Measurements from ENCODE around the gene POU4F1.

Gene POU4F1

GRCh38 chr13:78607409-78608251 is 4.3 kb upstream of the POU4F1 start:
- Histone ChIP-seq H3K36me3 (ENCODE audit: control insufficient read depth, insufficient read depth, low read length) (no peaks in the 10 kb centered on the region), H3K9me3 (ENCODE audit: control insufficient read depth, low read length) (no peaks in the 10 kb centered on the region), H3K27me3 (ENCODE audit: control insufficient read depth, insufficient read depth, low read length) (peaks cover 42% of the 10 kb centered on the region), H3K4me3 (ENCODE audit: low read depth, low read length) (no peak overlapping the region), H2AFZ (no peak overlapping the region), H3K27ac (no peak overlapping the region), H3K9ac (no peak overlapping the region), H3K4me1 (peaks cover 4% of the 10 kb centered on the region), H3K79me2 (no peaks in the 10 kb centered on the region), H3K4me2 (ENCODE audit: low read length) (no peak overlapping the region)
- no peak for TF ChIP-seq CTCF (IDR thresholded peaks at IDR 0.05)

GRCh38 chr13:78606471-78607408 is 3.4 kb upstream of the POU4F1 start:
- Histone ChIP-seq H3K36me3 (ENCODE audit: control insufficient read depth, insufficient read depth, low read length) (no peaks in the 10 kb centered on the region), H3K9me3 (ENCODE audit: control insufficient read depth, low read length) (no peaks in the 10 kb centered on the region), H3K79me2 (no peaks in the 10 kb centered on the region), H3K4me3 (ENCODE audit: low read depth, low read length) (no peak overlapping the region), H3K27ac (no peak overlapping the region), H3K4me2 (ENCODE audit: low read length) (no peak overlapping the region), H3K4me1 (peaks cover 4% of the 10 kb centered on the region), H3K9ac (no peak overlapping the region), H2AFZ (no peak overlapping the region), H3K27me3 (ENCODE audit: control insufficient read depth, insufficient read depth, low read length) (peaks cover 46% of the 10 kb centered on the region)
- no peak for TF ChIP-seq CTCF (IDR thresholded peaks at IDR 0.05)

- Histone ChIP-seq H3K9me3 (ENCODE audit: control insufficient read depth, low read length) (no peaks in the 10 kb centered on the region), H3K27me3 (ENCODE audit: control insufficient read depth, insufficient read depth, low read length) (peaks cover 49% of the 10 kb centered on the region)
These were observed 1.6 kb upstream of the POU4F1 start for GRCh38 chr13:78604782-78605611.

More at GRCh38 chr13:78604782-78605611, 1.6 kb upstream of the POU4F1 start:
- H3K4me2 ChIP-seq (ENCODE audit: low read length), result no peak overlapping the region
- no peak overlapping the region for H3K9ac ChIP-seq
- H3K4me1 ChIP-seq, result peaks cover 4% of the 10 kb centered on the region
- no peak overlapping the region for H3K27ac ChIP-seq
- no peaks in the 10 kb centered on the region for H3K79me2 ChIP-seq
- H3K4me3 ChIP-seq (ENCODE audit: low read depth, low read length), result no peak overlapping the region
- no peak for TF ChIP-seq CTCF (IDR thresholded peaks at IDR 0.05)
- no peak overlapping the region for H2AFZ ChIP-seq
- H3K36me3 ChIP-seq (ENCODE audit: control insufficient read depth, insufficient read depth, low read length), result no peaks in the 10 kb centered on the region

Data from parathyroid adenoma (tissue), 2 donors.